ENCODE measurements around the gene PON3. TPM values are rescaled to one million over a fixed set of nuclear protein-coding genes. Genes with fewer than 3 reads are reported as not detected.
"Not testable (repeated sequence)": the region's sequence is repeated elsewhere in the genome, so short reads cannot be mapped to it uniquely, and the experiment has no call there.

PON3 gene
- total and polyA plus RNA-seq, 2 of the 8 experiments (the other 6 are each of a cell fraction or from before 2014, with no cell fraction given) = not detected

DNA sequence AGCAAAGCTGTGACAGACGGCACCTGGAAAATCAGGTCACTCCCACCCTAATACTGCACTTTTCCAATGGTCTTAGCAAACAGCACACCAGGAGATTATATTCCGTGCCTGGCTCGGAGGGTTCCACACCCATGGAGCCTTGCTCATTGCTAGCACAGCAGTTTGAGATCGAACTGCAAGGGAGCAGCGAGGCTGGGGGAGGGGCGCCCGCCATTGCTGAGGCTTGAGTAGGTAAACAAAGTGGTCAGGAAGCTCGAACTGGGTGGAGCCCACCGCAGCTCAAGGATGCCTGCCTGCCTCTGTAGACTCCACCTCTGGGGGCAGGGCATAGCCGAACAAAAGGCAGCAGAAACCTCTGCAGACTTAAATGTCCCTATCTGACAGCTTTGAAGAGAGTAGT is 16.7 kb downstream of the PON3 start:
- H2BK5ac ChIP-seq (ENCODE audit: low read depth, low read length); H3K27ac ChIP-seq (ENCODE audit: low read depth, low read length); H2AFZ ChIP-seq (ENCODE audit: low read length); H3K14ac ChIP-seq (ENCODE audit: insufficient read length); H3K9ac ChIP-seq (replicated peaks in 1 of 4; ENCODE audit: extremely low read depth in 1 of 4, low read depth in 3 of 4, low read length in 3 of 4); H3K18ac ChIP-seq (ENCODE audit: extremely low read depth, low read length); H2BK120ac ChIP-seq (replicated peaks; ENCODE audit: low read depth, low read length); DNase-seq (ENCODE audit: low read depth in 1 of 2, low spot score in 2 of 2); H3K56ac ChIP-seq (replicated peaks; ENCODE audit: insufficient read length, low read depth, low read length); H4K8ac ChIP-seq (ENCODE audit: extremely low read depth, insufficient read depth, low read length); H3K27me3 ChIP-seq (replicated peaks in 1 of 4; ENCODE audit: control insufficient read depth in 3 of 4, extremely low read depth in 1 of 4, insufficient read depth in 3 of 4, low read length in 3 of 4); FAIRE-seq; H2BK15ac ChIP-seq (ENCODE audit: low read length); H2BK12ac ChIP-seq (ENCODE audit: low read depth, low read length); H2BK20ac ChIP-seq (ENCODE audit: low read length); H3K79me1 ChIP-seq (ENCODE audit: low read depth, low read length); H3K4me2 ChIP-seq (ENCODE audit: insufficient read depth in 1 of 2, low read depth in 2 of 2, low read length in 2 of 2); POLR2A ChIA-PET (ENCODE audit: partially characterized antibody); H3K4me3 ChIP-seq (ENCODE audit: extremely low read depth in 1 of 4, insufficient read depth in 2 of 4, low read depth in 3 of 4, low read length in 4 of 4); H4K91ac ChIP-seq (replicated peaks; ENCODE audit: insufficient read length, low read length); H3K23me2 ChIP-seq (ENCODE audit: low read depth, low read length); H3K4ac ChIP-seq (replicated peaks; ENCODE audit: insufficient read length, low read depth, low read length); H4K20me1 ChIP-seq (replicated peaks in 1 of 2; ENCODE audit: control insufficient read depth in 1 of 2, insufficient read depth in 2 of 2, low read length in 2 of 2); H3K79me2 ChIP-seq (ENCODE audit: control insufficient read depth in 1 of 2, insufficient read depth in 2 of 2, low read length in 2 of 2); H2AK5ac ChIP-seq (ENCODE audit: low read depth, low read length); H3K4me1 ChIP-seq (replicated peaks in 1 of 4; ENCODE audit: control insufficient read depth in 3 of 4, insufficient read depth in 4 of 4, low read length in 3 of 4); H3K36me3 ChIP-seq (ENCODE audit: control insufficient read depth in 2 of 4, insufficient read depth in 4 of 4, low read length in 3 of 4); H3K23ac ChIP-seq (ENCODE audit: insufficient read length); H4K5ac ChIP-seq (ENCODE audit: insufficient read length, low read depth, low read length): not testable (repeated sequence)
- CTCF ChIA-PET (ENCODE audit: partially characterized antibody) = interaction anchor here (1.5 to 1.6 kb wide), 2 partner anchors 14 to 16 kb away, joined by 3 to 4 read pairs; partner anchors contain the start of gene PON3
- H3K9me3 ChIP-seq (ENCODE audit: insufficient read depth in 2 of 2, low read depth in 1 of 2, low read length in 1 of 2) = peaks cover 5 to 12% of the 10 kb centered on the region in 2 experiments; a peak in 1 of 4 replicates
- WGBS, 2 experiments (ENCODE audit: extremely low coverage in 1 of 2, insufficient coverage in 1 of 2, insufficient read length in 1 of 2, insufficient replicate concordance in 2 of 2, low coverage in 1 of 2, low lambda C conversion rate in 2 of 2, missing lambda C conversion rate in 1 of 2) = 90% methylated on average over 10 of the region's 10 CpGs; no CpG with 5 or more reads in 1 of the 2 experiments
